Measurements from ENCODE around the gene NCK2. TPM values are rescaled to one million over a fixed set of nuclear protein-coding genes. Genes with fewer than 3 reads are reported as not detected.

NCK2 gene
- total RNA-seq, 2 donors from 2014 or later: 31.7 to 39.3 TPM

GRCh38 chr2:105926960-105927678 lies 182.4 kb downstream of the NCK2 start:
- H3K27me3 ChIP-seq: no peaks in the 10 kb centered on the region
- TF ChIP-seq CTCF (IDR thresholded peaks at IDR 0.05): no peak
- DNase-seq (ENCODE audit: low spot score): no peak
- no peak overlapping the region for H3K4me3 ChIP-seq
- no peak overlapping the region for H3K27ac ChIP-seq
- no peaks in the 10 kb centered on the region for H3K4me1 ChIP-seq
- H3K9me3 ChIP-seq: no peaks in the 10 kb centered on the region
- no peaks in the 10 kb centered on the region for H3K36me3 ChIP-seq

GRCh38 chr2:105928086-105928485 lies 183.4 kb downstream of the NCK2 start:
- Histone ChIP-seq H3K27me3 (no peaks in the 10 kb centered on the region), H3K9me3 (no peaks in the 10 kb centered on the region), H3K4me1 (no peaks in the 10 kb centered on the region), H3K36me3 (no peaks in the 10 kb centered on the region), H3K27ac (no peak overlapping the region), H3K4me3 (no peak overlapping the region)
- DNase-seq (ENCODE audit: low spot score): no peak
- no peak for TF ChIP-seq CTCF (IDR thresholded peaks at IDR 0.05)

- H3K27ac ChIP-seq: no peak overlapping the region
Observed at GRCh38 chr2:105928563-105928962, 183.9 kb downstream of the NCK2 start.

GRCh38 chr2:105929516-105929915 lies 184.8 kb downstream of the NCK2 start:
- Histone ChIP-seq H3K27ac (no peak overlapping the region), H3K4me3 (no peak overlapping the region), H3K9me3 (no peaks in the 10 kb centered on the region), H3K4me1 (no peaks in the 10 kb centered on the region), H3K27me3 (no peaks in the 10 kb centered on the region), H3K36me3 (no peaks in the 10 kb centered on the region)
- DNase-seq (ENCODE audit: low spot score): no peak
- no peak for TF ChIP-seq CTCF (IDR thresholded peaks at IDR 0.05)

More at GRCh38 chr2:105928563-105928962, 183.9 kb downstream of the NCK2 start:
- no peak overlapping the region for H3K4me3 ChIP-seq
- no peak for DNase-seq (ENCODE audit: low spot score)
- H3K4me1 ChIP-seq: no peaks in the 10 kb centered on the region
- no peaks in the 10 kb centered on the region for H3K9me3 ChIP-seq
- no peak for TF ChIP-seq CTCF (IDR thresholded peaks at IDR 0.05)
- H3K27me3 ChIP-seq: no peaks in the 10 kb centered on the region
- H3K36me3 ChIP-seq: no peaks in the 10 kb centered on the region

GRCh38 chr2:105932582-105932981 lies 187.9 kb downstream of the NCK2 start:
- no peaks in the 10 kb centered on the region for H3K9me3 ChIP-seq
- no peak for TF ChIP-seq CTCF (IDR thresholded peaks at IDR 0.05)
- no peaks in the 10 kb centered on the region for H3K36me3 ChIP-seq
- no peaks in the 10 kb centered on the region for H3K27me3 ChIP-seq
- no peak for DNase-seq (ENCODE audit: low spot score)
- H3K27ac ChIP-seq: no peak overlapping the region
- H3K4me1 ChIP-seq: no peaks in the 10 kb centered on the region
- no peak overlapping the region for H3K4me3 ChIP-seq

GRCh38 chr2:105933906-105934305 lies 189.2 kb downstream of the NCK2 start:
- Histone ChIP-seq H3K36me3 (no peaks in the 10 kb centered on the region), H3K27me3 (no peaks in the 10 kb centered on the region), H3K4me3 (no peak overlapping the region), H3K4me1 (no peaks in the 10 kb centered on the region), H3K9me3 (no peaks in the 10 kb centered on the region), H3K27ac (no peak overlapping the region)
- TF ChIP-seq CTCF (IDR thresholded peaks at IDR 0.05): no peak
- no peak for DNase-seq (ENCODE audit: low spot score)
